Esophagus squamous epithelium (tissue), 4 donors: ENCODE results near the gene TEX29.

Experiments
- POLR2A ChIP-seq, 4 donors: fragments of 450-650 bp; IDR thresholded peaks; one replicate each; pipeline ENCODE4 v1.6.1; 2017; ENCODE audit warnings: antibody characterized with exemption in 4 of 4, mild to moderate bottlenecking in 4 of 4, moderate library complexity in 3 of 4
- TF ChIP-seq, protein P1 (sequence below), 6 experiments: fragments of 450-650 bp in 4 of 6; fragments of 200-600 bp in 2 of 6; sonication (generic) in 2 of 6; IDR thresholded peaks; one replicate each; pipeline ENCODE4 v1.5.1; 2016 to 2019; ENCODE audit warnings: antibody characterized with exemption in 6 of 6, mild to moderate bottlenecking in 4 of 6, moderate library complexity in 4 of 6

DNA sequence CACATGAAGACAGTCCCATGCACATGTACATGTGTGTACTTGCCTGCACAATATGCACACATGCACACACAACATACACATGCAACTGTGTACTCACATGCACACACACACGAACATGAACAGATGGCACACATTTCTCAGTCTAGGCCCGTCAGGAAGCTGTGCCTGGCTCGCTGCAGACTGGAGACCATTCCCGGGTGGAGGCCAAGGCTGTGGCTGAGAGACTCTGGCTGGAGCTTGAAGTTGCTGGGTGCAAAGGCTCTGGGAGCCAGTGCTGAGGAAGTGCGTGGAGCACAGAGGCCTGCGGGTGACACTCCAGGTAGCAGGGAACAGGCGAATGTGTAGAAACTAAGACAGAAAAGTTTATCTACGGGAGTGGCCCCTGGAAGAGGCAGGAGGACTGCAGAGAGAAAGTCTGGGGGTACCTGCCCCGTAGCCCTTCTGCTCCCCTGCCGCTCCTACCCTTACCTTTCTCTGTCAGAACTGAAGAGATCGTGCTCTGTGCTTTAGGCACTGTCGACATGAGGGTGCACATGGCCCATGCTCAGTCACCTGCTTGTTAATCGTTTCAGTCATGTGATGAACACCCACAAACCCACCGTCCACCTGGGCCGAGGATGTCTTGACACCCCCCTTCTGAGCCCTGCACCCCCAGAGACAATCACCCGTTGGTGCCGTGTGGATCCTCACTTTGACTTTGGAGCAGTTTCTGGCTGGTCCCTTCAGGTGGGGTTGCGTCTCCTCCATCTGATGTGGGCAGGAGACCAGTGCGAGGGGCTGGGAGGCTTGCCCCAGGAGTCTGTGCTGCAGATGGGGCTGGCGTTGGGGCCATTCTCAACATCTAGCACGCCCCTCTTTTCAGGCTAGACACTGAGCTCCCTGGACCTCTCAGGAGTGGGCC is 69.4 kb downstream of the TEX29 start:
- TF ChIP-seq, protein P1, sequence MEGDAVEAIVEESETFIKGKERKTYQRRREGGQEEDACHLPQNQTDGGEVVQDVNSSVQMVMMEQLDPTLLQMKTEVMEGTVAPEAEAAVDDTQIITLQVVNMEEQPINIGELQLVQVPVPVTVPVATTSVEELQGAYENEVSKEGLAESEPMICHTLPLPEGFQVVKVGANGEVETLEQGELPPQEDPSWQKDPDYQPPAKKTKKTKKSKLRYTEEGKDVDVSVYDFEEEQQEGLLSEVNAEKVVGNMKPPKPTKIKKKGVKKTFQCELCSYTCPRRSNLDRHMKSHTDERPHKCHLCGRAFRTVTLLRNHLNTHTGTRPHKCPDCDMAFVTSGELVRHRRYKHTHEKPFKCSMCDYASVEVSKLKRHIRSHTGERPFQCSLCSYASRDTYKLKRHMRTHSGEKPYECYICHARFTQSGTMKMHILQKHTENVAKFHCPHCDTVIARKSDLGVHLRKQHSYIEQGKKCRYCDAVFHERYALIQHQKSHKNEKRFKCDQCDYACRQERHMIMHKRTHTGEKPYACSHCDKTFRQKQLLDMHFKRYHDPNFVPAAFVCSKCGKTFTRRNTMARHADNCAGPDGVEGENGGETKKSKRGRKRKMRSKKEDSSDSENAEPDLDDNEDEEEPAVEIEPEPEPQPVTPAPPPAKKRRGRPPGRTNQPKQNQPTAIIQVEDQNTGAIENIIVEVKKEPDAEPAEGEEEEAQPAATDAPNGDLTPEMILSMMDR (IDR thresholded peaks at IDR 0.05): no peak
- no peak for TF ChIP-seq POLR2A (IDR thresholded peaks at IDR 0.05)
